ENCODE measurements around the gene ATP11C. TPM values are rescaled to one million over a fixed set of nuclear protein-coding genes. Genes with fewer than 3 reads are reported as not detected.
A peak's percentile ranks its signal among the peaks of the same experiment; 100 is the strongest.

ATP11C gene
- total RNA-seq, 6 experiments from 2014 or later, result 25.1 to 38.6 (median 35.7) TPM

GRCh38 chrX:139708067-139708466 lies 224.8 kb downstream of the ATP11C start, which contains the start of gene MCF2:
TSS of gene MCF2 (minus strand) at chrX:139708167. CDS start at chrX:139651744, 56,423 bp downstream.
- TF ChIP-seq, protein P1, sequence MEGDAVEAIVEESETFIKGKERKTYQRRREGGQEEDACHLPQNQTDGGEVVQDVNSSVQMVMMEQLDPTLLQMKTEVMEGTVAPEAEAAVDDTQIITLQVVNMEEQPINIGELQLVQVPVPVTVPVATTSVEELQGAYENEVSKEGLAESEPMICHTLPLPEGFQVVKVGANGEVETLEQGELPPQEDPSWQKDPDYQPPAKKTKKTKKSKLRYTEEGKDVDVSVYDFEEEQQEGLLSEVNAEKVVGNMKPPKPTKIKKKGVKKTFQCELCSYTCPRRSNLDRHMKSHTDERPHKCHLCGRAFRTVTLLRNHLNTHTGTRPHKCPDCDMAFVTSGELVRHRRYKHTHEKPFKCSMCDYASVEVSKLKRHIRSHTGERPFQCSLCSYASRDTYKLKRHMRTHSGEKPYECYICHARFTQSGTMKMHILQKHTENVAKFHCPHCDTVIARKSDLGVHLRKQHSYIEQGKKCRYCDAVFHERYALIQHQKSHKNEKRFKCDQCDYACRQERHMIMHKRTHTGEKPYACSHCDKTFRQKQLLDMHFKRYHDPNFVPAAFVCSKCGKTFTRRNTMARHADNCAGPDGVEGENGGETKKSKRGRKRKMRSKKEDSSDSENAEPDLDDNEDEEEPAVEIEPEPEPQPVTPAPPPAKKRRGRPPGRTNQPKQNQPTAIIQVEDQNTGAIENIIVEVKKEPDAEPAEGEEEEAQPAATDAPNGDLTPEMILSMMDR (IDR thresholded peaks at IDR 0.05), result no peak
- H3K36me3 Mint-ChIP-seq (ENCODE audit: low read depth), result no peaks in the 10 kb centered on the region
- no peaks in the 10 kb centered on the region for H3K4me1 Mint-ChIP-seq (ENCODE audit: low read depth)
- no peaks in the 10 kb centered on the region; the same call in none of the 2 replicates for H3K27me3 Mint-ChIP-seq (ENCODE audit: insufficient read depth)
- no peaks in the 10 kb centered on the region for H3K9me3 Mint-ChIP-seq
- DNase-seq, result no peak
- H3K4me3 Mint-ChIP-seq, result no peak within 1 kb of the TSS
- no peak within 1 kb of the TSS for H3K27ac Mint-ChIP-seq

- DNase-seq, result no peak
- H3K36me3 Mint-ChIP-seq (ENCODE audit: low read depth), result no peaks in the 10 kb centered on the region
- no peak overlapping the region for H3K27ac Mint-ChIP-seq
- H3K4me1 Mint-ChIP-seq (ENCODE audit: low read depth), result no peaks in the 10 kb centered on the region
- H3K27me3 Mint-ChIP-seq (ENCODE audit: insufficient read depth), result peaks cover 1% of the 10 kb centered on the region; the same call in 1 of the 2 replicates
- no peaks in the 10 kb centered on the region for H3K9me3 Mint-ChIP-seq
- TF ChIP-seq, protein P1 (IDR thresholded peaks at IDR 0.05), result no peak
- no peak overlapping the region for H3K4me3 Mint-ChIP-seq
These were observed 230.2 kb downstream of the ATP11C start for GRCh38 chrX:139702658-139703057.

DNA sequence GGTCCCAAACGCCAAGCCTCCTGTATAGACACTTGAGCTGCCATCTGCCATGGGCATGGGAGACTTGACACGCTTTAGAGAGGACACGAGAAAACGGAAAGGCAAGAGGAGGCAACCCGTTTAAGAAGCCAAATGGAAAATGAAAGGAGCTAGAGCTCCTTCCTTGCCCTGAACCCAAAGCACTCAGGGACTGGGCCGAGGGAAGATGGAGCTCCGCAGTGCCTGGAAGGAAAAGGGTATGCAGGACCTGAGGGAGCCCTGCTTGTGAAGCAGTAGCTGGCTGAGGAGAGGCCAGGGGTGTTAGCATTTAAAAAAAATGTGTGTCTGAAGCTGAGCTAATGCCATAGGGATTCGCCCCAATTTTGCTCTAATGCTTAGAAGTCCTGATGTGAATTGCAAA lies 239.9 kb downstream of the ATP11C start:
- peaks cover 10% of the 10 kb centered on the region; the same call in 1 of the 2 replicates for H3K27me3 Mint-ChIP-seq (ENCODE audit: insufficient read depth)
- no peaks in the 10 kb centered on the region for H3K9me3 Mint-ChIP-seq
- no peak for DNase-seq
- peak overlapping the region; percentile 83 for H3K4me3 Mint-ChIP-seq
- TF ChIP-seq, protein P1 (IDR thresholded peaks at IDR 0.05), result no peak
- H3K27ac Mint-ChIP-seq, result no peak overlapping the region
- peaks cover 12% of the 10 kb centered on the region for H3K4me1 Mint-ChIP-seq (ENCODE audit: low read depth)
- H3K36me3 Mint-ChIP-seq (ENCODE audit: low read depth), result no peaks in the 10 kb centered on the region

- Mint-ChIP-seq H3K27me3 (ENCODE audit: insufficient read depth) (peaks cover 11% of the 10 kb centered on the region; the same call in 1 of the 2 replicates), H3K4me3 (peak overlapping the region; percentile 83), H3K4me1 (ENCODE audit: low read depth) (peaks cover 12% of the 10 kb centered on the region), H3K27ac (no peak overlapping the region), H3K9me3 (no peaks in the 10 kb centered on the region), H3K36me3 (ENCODE audit: low read depth) (no peaks in the 10 kb centered on the region)
- TF ChIP-seq, protein P1 (IDR thresholded peaks at IDR 0.05), result no peak
- DNase-seq, result no peak
These were observed 240.4 kb downstream of the ATP11C start for GRCh38 chrX:139692506-139692849.

DNA sequence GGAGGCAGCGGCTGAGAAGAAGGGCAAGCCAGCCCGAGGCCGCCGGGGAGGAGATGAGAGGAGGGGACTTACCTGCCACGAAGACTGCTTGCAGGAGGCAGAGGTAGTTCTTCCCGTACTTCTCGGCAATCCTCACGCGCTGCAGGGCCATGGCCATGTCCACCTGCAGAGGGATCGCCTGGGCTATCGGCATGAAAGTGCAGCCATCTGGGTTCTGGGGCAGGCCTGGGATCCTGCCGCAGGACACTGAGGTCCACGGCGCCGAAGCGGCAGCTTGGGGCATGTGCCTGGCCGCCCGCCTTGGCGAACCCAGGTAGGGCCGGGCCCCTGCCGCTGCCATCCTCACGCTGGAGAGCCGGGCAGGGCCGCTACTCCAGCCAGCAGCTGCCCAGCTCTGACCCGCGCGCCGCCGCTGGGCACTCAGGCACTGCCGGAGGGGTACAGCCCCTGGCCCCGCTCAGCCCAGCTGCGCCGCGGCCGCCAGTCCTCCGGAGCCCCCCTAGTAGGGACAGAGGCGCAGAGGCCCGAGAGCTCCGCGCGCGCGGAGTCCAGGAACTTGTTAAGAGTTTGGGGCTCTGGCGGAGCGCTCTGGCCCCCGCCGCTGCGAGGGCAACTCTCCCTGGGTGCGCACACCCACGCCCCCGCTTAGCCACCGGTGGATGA lies 240.9 kb downstream of the ATP11C start:
- DNase-seq, result no peak
- Mint-ChIP-seq H3K4me1 (ENCODE audit: low read depth) (peaks cover 12% of the 10 kb centered on the region), H3K4me3 (peak overlapping the region; percentile 83), H3K27me3 (ENCODE audit: insufficient read depth) (peaks cover 11% of the 10 kb centered on the region; the same call in 1 of the 2 replicates), H3K27ac (no peak overlapping the region), H3K36me3 (ENCODE audit: low read depth) (no peaks in the 10 kb centered on the region), H3K9me3 (no peaks in the 10 kb centered on the region)
- TF ChIP-seq, protein P1 (IDR thresholded peaks at IDR 0.05), result no peak
